Islet precursor cell (in vitro differentiated cells): ENCODE measurements around the gene NCAM2.

Experiments
- DNase-seq: peaks from one replicate; pipeline ENCODE4 v3.0.0-alpha.2; 2018

Gene NCAM2

DNA sequence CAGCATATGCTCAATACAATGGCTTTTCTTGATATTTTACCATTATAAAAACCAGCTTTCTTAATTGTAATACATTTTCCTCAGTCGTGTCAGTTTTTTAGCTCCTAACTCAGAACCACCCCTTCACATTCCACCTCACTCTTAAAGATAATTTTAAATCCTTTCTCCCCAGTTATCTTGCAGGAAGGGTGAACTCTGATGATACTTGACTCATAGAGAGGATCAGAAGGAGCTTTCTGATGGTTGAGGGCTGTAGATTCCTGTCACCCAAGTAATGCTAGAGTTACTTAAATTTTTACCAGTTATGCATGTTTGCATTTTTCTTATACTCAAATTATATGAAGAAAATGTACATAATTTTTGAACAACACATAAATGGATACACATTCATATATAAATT lies 233.7 kb downstream of the NCAM2 start:
- DNase-seq = no peak

DNA sequence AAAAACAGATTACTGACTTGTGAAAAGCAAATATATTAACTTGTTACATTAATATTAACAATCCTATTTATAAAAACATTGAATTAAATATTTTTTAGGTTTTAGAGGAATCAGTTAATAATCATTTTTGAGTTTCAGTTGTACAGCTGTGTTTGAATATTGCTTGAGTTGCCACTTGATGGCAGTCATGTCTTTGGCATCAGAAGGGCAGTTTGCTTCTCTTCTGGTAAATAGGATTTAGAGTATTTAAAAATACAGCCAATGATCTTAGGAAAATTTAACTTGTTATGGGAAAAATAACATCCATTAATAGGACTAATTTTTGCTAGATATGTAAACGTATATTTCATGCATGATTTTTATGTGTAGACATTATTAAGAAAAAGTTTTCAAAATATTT lies 234.1 kb downstream of the NCAM2 start:
- no peak for DNase-seq

DNA sequence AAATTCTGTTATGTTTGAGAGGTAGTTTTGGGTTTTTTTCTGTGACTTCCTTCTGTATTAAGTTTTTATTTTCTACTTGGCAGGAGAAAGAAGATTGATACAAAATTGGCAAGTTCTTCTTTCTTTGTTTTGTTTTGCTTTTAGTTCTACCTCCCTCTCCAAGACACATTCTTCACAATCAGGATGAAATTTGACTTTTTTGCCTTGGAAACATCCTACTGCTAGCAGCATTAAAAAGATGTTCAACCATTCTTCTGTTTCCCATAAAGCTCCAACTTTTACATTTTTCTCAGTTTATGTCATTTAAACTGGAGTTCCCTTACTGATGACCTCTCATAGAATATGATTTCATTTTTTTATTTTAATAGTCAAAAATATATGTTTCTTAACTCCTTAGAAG lies 234.8 kb downstream of the NCAM2 start:
- no peak for DNase-seq

DNA sequence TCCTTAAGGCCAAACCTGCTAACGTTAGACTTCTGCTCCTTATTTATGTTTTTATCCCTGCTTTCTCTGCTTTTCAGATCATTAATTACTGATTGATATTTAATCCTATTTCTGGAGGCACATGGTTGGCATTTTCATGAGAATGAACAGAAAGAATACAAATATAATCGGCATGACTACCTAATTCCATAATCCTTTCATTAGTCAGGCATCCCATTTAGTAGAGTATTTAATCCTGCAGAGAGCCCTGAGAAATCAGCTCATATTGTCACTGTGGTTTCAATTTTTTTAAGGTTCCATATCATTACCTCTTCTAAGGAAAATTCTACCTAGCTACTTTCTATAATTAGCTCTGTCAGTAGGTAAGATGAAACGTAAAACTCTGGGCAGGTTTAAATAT lies 238.8 kb downstream of the NCAM2 start:
- no peak for DNase-seq

DNA sequence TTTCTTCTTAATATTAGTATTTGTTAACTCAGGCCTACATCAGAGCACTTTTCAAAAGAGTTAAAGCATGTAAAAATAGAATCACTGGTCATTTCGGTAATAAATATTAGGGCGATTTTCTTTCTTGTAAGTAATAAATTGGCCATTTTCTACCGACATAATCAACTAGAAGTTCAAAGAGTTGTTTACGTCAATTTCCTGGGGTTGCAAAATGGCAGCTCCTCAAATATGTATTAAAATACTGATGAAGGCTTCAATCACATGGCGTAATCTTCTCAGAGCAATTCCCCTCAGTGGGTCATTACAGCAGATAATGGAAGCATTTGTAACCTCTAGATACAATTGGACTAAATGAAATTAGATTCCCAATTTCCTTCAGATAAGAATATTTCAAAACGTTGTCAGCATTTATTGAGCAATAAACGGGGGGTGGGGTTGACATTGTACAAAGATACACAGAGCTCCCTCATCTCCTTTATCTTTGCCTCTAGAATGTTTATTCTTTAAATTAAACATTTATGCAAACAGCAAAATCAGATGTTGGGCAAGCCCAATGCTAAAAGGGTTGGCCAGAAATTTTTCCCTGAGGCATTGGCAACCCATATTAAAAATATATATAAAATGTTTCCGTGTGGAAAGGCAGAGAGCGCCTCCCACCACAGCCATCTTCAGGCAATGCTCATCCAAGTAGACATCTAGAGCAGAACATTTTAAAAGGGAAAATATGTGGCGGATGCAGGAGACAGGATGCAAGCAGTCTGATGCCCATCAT lies 240.6 kb downstream of the NCAM2 start:
- DNase-seq = no peak

DNA sequence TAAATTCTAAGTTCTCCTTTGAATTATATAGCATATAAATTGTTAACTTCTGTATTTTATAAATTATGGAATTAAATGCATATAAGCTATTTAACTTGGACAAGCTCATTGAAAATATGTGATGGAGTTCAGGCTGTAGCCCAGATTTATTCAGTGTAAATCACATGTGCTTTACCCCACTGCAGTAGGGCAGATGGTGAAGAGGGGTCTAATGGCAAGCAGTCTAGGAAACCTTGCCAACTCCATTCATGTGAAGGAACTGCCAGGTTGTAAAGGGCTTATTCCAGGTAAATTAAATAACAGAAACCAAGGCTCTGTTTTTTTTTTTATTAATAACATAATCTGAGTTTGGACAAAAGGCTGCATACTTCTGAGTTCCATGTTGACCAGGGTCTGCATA lies 243.2 kb downstream of the NCAM2 start:
- DNase-seq = no peak

DNA sequence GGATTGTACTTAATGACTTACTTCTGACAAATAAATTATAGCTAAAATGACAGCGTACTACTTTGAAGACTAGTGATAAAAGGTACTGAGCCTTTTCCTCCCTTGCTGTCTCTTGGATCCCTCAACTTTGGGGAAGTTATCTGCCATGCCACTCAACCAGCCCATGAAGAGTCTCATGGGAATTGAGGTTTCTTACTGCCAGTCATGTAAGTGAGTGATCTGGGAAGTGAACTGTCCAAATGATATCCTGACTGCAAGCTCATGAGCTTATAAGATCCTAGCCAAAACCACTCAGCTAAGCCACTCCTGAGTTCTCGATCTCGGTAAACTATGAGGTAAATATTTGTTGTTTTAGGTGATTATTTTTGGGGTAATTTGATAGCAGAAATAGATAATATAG lies 247.8 kb downstream of the NCAM2 start:
- DNase-seq = no peak

GRCh38 chr21:21247424-21247823 lies 249.2 kb downstream of the NCAM2 start:
- no peak for DNase-seq

GRCh38 chr21:21262048-21262447 lies 263.8 kb downstream of the NCAM2 start:
- no peak for DNase-seq

GRCh38 chr21:21268061-21268471 lies 269.9 kb downstream of the NCAM2 start:
- no peak for DNase-seq

DNA sequence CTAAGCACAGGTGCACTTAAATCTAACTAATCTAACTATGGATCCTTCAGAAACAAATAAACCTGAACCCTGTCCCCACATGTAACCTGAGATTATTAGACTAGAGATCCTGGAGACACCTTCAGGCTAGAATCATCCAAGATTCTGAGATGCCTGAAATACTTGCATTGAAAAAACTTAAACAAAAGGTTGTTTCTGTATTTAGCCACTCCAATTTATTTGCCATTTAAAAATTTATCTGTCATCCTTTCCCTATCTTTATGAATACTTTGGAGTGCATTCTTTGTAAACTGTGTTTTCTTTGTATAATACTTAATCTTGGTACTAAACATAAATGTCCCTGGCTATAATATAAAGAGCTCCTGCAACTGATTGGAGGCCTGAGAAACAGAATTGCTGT lies 270.7 kb downstream of the NCAM2 start:
- no peak for DNase-seq

DNA sequence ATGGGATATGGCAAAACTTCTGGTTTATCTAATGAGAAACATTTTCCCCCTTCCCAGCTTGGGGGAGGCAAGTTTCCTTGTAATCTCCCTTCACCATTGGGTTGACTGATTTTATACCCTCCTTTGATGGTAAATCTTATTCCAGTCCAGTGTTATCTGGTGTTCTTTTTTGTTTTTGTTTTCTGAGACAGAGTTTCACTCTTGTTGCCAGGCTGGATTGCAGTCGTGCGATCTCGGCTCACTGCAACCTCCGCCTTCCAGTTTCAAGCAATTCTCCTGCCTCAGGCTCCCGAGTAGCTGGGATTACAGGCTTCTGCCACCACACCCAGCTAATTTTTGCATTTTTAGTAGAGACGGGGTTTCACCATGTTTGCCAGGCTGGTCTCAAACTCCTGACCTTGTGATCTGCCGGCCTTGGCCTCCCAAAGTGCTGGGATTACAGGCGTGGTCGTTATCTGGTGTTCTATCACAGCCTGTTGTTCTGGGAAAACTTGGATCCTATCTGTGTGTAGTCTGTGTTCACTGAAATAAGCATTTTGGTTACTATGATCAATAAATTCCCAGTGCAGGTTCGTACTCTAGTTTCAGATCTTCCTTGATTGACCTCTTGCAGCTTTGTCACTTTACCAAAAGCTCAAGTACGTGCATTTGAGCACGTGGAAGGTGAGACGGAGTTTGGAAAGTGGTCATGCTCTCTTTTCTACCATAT lies 281.1 kb downstream of the NCAM2 start:
- no peak for DNase-seq

DNA sequence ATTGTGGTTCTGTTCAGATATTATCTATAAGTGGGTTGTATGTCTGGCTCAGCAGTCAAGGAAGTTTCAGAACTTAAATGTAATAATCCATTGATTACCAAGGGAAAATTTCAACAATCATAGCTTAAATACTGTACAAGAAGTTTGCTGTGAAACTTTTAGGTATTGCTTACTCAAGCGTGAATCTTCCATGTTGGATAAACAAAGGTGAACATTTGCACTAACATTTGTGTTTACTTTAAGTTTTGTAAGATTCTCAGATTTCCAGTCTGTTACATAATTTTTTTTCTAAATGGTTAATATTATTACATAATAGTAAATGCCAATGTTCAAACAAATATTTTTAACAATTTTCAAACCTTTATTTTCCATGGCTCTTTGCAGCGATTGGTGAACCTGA lies 285.6 kb downstream of the NCAM2 start:
- no peak for DNase-seq

DNA sequence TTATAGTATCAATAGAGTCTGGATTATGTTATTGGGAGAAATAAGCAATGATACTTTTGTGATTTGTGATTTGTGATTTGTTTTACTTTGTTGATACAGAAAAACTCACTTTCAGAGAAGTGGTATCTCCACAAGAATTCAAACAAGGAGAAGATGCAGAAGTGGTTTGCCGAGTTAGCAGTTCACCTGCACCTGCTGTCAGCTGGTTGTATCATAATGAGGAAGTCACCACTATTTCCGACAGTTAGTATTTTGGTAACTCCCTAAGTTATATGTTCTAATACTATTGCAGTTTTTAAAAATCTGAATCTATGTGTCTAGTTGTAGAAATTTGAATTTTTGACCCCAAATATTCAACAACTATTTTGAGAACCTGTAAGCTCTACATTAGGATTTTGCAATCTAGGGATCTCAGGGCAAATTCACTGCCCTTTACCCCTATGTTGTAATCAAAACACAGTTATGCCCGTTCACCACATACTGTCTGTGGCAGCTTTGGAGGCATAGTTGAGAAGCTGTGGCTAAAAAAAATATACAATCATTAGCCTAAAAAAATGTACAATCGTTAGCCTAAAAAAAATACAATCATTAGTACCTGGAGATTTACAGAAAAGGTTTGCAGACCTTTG lies 288.1 kb downstream of the NCAM2 start:
- no peak for DNase-seq

GRCh38 chr21:21290751-21291150 lies 292.5 kb downstream of the NCAM2 start:
- DNase-seq = no peak

GRCh38 chr21:21291883-21292569 lies 293.8 kb downstream of the NCAM2 start:
- no peak for DNase-seq

GRCh38 chr21:21295303-21295702 lies 297.1 kb downstream of the NCAM2 start:
- DNase-seq = no peak

- no peak for DNase-seq
Observed at GRCh38 chr21:21297211-21297610, 299.0 kb downstream of the NCAM2 start.

DNA sequence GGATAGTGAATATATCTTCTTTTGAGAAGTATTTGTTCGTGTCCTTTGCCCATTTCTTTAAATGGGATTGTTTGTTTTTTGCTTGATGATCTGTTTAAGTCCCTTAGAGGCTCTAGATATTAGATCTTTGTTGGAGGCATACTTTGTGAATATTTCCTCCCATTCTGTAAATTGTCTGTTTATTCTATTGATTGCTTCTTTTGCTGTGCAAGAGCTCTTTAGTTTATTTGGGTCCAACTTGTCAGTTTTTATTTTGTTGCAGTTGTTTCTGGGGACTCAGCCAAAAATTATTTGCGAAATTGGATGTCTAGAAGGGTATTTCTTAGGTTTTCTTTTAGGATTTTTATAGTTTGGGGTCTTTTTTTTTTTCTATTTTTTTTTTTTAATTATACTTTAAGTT lies 302.8 kb downstream of the NCAM2 start:
- DNase-seq = no peak

GRCh38 chr21:21309510-21309909 lies 311.3 kb downstream of the NCAM2 start:
- DNase-seq = no peak

DNA sequence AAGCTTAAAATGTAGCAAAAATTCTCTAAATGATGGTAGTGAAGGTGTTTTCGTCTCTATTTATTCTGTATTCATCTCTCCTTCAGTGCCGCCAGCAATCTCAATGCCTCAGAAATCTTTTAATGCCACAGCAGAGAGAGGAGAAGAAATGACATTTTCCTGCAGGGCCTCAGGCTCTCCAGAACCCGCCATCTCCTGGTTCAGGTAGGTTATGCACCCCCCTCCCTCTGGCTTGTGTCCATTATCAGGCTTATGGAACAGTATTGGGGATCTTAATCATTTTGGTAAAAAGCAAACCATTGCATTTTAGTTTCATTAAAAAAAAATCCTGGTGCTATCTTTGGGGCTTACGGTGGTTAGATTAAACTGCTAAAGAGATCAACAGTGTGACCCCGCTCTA lies 326.1 kb downstream of the NCAM2 start:
- DNase-seq = no peak

DNA sequence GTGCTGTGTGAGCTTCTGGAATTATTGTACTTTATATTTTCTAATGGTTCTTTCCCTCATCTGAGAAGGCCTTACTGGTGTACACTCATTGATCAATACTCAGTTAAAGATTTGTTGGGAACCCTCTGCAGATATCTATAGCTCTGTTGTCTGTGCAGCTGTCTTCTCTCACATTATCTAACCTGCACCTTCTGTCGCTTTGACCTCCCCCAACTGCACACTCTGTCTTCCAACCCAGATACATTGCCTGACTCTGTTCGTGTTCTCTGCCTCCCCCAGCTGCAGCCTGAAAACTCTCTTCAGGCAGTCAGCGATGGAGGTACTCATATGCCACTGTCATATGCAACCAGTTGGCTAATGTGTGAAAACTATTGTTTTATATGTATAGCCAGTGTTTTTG lies 334.3 kb downstream of the NCAM2 start:
- no peak for DNase-seq

DNA sequence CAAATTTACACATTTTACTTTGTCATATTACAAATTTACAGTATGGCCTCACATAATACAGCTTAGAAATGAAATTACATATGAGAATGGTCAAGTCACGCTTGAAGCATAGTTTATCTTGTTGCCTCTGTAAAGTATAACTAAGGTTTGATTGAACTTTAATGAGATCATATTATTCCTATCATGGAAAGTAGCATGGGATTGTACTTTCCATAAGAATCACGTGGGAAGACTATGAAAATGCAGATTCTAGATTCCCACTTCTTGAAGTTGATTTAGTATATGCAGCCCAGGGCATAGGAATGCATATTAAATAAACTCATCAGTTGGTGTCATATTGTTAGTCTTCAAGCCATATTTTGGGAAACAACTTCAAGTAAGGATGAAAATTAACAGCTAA lies 342.8 kb downstream of the NCAM2 start:
- no peak for DNase-seq

DNA sequence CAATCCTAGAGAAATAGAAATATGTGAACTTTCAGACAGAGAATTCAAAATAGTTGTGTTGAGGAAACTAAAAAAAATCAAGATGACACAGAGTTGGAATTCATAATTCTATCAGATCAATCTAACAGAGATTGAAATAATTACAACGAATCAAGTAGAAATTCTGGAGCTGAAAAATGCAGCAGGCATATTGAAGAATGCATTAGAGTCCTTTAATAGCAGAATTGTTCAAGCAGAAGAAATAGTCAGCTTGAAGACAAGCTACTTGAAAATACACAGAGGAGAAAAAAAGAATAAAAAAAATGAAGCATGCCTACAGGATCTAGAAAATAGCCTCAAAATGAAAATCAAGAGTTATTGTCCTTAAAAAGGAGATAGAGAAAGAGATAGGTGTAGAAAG lies 347.1 kb downstream of the NCAM2 start:
- DNase-seq = no peak
